ENCODE results near the gene NDUFS6. TPM values are rescaled to one million over a fixed set of nuclear protein-coding genes. Genes with fewer than 3 reads are reported as not detected.

NDUFS6 gene
- total RNA-seq, 4 donors from 2014 or later, result 54.7 to 66.4 (median 55.7) TPM

DNA sequence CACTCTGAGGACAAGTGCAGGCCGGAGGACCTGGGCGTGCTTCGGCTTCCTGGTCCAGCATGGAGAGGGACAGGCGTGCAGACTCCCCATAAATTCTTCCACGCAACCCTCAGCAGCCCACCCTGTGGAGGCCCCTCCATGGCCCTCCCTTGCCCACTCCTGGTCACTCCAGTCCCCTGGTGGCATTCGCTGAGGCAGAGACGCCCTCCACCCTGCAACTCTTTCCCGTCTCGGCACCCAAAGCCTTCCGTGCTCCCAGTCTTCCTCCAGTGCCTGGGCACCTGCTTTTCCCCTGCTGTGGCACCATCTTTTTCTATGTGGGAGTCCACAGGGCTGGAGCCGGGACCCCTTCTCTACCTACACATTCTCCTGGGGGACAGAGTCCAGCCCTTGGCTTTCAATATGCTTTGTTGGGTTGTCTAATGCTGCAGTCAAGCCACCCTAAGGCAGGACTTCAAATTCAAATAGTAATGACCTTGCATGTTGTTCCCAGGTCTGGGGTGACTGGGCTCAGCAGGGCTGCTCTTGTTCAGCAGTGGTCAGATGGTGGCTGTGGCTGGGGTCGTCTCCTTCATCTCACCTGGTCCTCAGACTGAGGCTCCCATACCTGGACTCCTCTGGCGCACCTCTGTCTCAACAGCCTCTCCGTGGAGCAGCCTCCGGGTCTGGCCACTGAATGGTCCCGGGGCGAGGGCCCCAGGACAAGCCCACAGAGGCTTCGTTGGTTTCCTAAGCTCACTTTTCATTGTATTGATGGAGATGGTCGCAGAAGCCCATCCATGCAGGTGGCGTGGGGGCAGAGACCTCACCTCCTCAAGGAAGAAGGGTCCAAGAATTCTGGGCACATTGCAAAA lies 16.8 kb upstream of the NDUFS6 start:
- H3K27me3 ChIP-seq, result peaks cover 0 to 72% (median 0%) of the 10 kb centered on the region in 4 donors
- H3K4me3 ChIP-seq, result no peak overlapping the region
- H3K36me3 ChIP-seq, result no peaks in the 10 kb centered on the region
- H3K9me3 ChIP-seq, result no peaks in the 10 kb centered on the region
- no peak for DNase-seq (ENCODE audit: extremely low spot score)
- intact Hi-C loops (cut with DNase I), result no loop called here
- peaks cover 0 to under 1% (median 0%) of the 10 kb centered on the region in 4 donors for H3K4me1 ChIP-seq
- no peak overlapping the region for H3K27ac ChIP-seq (replicated peaks in 1 of 4)
- no peak for TF ChIP-seq EP300 (IDR thresholded peaks at IDR 0.05)
- no peak for TF ChIP-seq CTCF (IDR thresholded peaks at IDR 0.05)
- TF ChIP-seq POLR2AphosphoS5 (IDR thresholded peaks at IDR 0.05), result no peak
- TF ChIP-seq POLR2A (IDR thresholded peaks at IDR 0.05; ENCODE audit: low read depth), result no peak
- WGBS, result 90% methylated on average over 19 of the region's 20 CpGs

GRCh38 chr5:1785062-1785461 lies 16.1 kb upstream of the NDUFS6 start:
- WGBS, result 73% methylated on average over 8 of the region's 8 CpGs
- H3K4me1 ChIP-seq, result peaks cover 0 to 5% (median under 1%) of the 10 kb centered on the region in 4 donors
- no peak for DNase-seq (ENCODE audit: extremely low spot score)
- TF ChIP-seq POLR2A (IDR thresholded peaks at IDR 0.05; ENCODE audit: low read depth) (no peak), CTCF (IDR thresholded peaks at IDR 0.05) (no peak), EP300 (IDR thresholded peaks at IDR 0.05) (no peak), POLR2AphosphoS5 (IDR thresholded peaks at IDR 0.05) (no peak)
- no peaks in the 10 kb centered on the region for H3K9me3 ChIP-seq
- intact Hi-C loops (cut with DNase I), result no loop called here
- no peak overlapping the region for H3K27ac ChIP-seq (replicated peaks in 1 of 4)
- H3K27me3 ChIP-seq, result peaks cover 0 to 66% (median 0%) of the 10 kb centered on the region in 4 donors
- H3K4me3 ChIP-seq, result no peak overlapping the region
- H3K36me3 ChIP-seq, result no peaks in the 10 kb centered on the region

DNA sequence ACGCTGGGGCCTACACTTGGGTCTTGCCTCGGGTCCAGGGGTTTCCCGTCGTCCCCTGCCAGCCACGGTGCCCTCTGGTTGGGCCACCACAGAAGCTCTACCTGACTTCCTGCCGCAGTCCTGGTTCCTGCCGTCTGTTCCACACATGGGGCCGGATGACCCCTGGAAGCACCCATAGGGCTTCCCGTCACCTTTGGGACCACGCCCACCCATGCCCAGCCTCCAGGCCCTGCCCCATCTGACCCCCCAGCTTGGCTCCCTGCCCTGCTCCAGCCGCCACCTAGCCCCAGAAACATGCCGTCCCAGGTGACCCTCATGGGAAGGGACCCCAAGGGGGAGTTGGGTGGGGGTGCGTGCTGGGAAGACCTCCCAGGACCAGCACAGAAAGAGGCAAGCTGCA lies 15.2 kb upstream of the NDUFS6 start:
- peaks cover 0 to 5% (median 4%) of the 10 kb centered on the region in 4 donors for H3K4me1 ChIP-seq
- no peaks in the 10 kb centered on the region for H3K9me3 ChIP-seq
- TF ChIP-seq POLR2A (IDR thresholded peaks at IDR 0.05; ENCODE audit: low read depth), result no peak
- no peak for TF ChIP-seq CTCF (IDR thresholded peaks at IDR 0.05)
- no peak for TF ChIP-seq POLR2AphosphoS5 (IDR thresholded peaks at IDR 0.05)
- no peak for TF ChIP-seq EP300 (IDR thresholded peaks at IDR 0.05)
- 90% methylated on average over 10 of the region's 13 CpGs for WGBS
- no peak overlapping the region for H3K4me3 ChIP-seq
- no peaks in the 10 kb centered on the region for H3K36me3 ChIP-seq
- intact Hi-C loops (cut with DNase I), result no loop called here
- no peak for DNase-seq (ENCODE audit: extremely low spot score)
- no peak overlapping the region for H3K27ac ChIP-seq (replicated peaks in 1 of 4)
- H3K27me3 ChIP-seq, result peaks cover 0 to 65% (median 0%) of the 10 kb centered on the region in 4 donors

DNA sequence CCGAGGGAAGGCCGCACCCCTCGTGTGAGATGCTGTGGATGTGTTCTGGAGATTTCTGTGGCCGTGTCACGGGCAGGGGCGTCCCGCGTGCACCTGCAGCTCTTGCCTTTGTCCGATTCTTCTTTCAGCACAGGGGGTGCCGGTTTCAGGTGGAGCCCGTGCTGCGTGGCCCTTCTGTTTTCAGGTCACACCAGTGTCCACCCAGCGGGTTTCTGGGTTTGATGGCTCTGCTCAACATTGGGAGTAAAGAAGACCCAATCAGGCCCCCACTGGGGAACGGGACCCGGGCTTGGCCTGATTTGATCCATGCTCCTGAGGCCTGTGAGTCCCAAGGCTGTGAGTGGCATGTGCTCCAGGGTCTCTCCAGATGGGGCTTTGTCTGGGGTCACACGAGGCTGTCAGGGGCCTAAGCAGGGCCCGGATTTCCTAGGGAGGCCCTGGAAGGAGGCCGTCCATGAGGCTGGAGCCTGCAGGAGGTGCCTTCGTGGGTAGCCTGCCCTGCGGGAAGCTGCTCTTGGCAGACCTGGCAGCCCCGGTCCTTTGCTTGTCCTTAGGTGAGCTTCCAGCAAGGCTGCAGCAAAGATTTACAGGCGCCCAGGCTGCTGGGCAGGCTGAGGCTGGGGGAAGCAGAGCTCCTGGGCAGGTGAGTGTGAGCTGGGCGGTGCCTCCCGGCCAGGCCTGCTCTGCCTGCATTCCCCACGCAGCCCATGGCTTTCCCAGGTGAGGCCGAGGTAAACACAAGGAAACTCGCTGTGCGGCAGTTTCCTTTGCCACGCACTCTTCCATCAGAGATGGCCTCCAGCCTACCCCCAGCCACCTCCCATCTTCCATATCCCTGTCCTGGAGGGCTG lies 14.4 kb upstream of the NDUFS6 start:
- no peaks in the 10 kb centered on the region for H3K9me3 ChIP-seq
- no peak overlapping the region for H3K4me3 ChIP-seq
- H3K36me3 ChIP-seq, result no peaks in the 10 kb centered on the region
- peaks cover 0 to 62% (median 0%) of the 10 kb centered on the region in 4 donors for H3K27me3 ChIP-seq
- peaks cover 0 to 5% (median 4%) of the 10 kb centered on the region in 4 donors for H3K4me1 ChIP-seq
- no peak for TF ChIP-seq POLR2AphosphoS5 (IDR thresholded peaks at IDR 0.05)
- TF ChIP-seq CTCF (IDR thresholded peaks at IDR 0.05), result no peak
- no peak for TF ChIP-seq POLR2A (IDR thresholded peaks at IDR 0.05; ENCODE audit: low read depth)
- TF ChIP-seq EP300 (IDR thresholded peaks at IDR 0.05), result no peak
- intact Hi-C loops (cut with DNase I), result no loop called here
- WGBS, result 88% methylated on average over 17 of the region's 29 CpGs
- DNase-seq (ENCODE audit: extremely low spot score), result no peak
- no peak overlapping the region for H3K27ac ChIP-seq (replicated peaks in 1 of 4)

Measured in esophagus muscularis mucosa (tissue), 4 donors.